GM23338 (cell line): ENCODE measurements around the gene DAW1. TPM values are rescaled to one million over a fixed set of nuclear protein-coding genes. Genes with fewer than 3 reads are reported as not detected.

Experiments
- ATAC-seq: fragments of 200-7000 bp; cut with Tn5 transposase; 3 replicates; pipeline ENCODE4 v1.9.1; 2020
- DNase-seq: peaks from one replicate; pipeline ENCODE4 v3.0.0-alpha.2; 2015; ENCODE audit warnings: low spot score
- H2AFZ ChIP-seq: fragments of 200-600 bp; sonication (generic); 2 replicates; pipeline ENCODE4 v1.8.0; 2016; ENCODE audit warnings: antibody characterized with exemption, mild to moderate bottlenecking, moderate library complexity
- H3F3A ChIP-seq: fragments of 200-600 bp; sonication (generic); replicated peaks from 2 replicates; pipeline ENCODE4 v1.8.0; 2017; ENCODE audit warnings: antibody characterized with exemption, mixed run types, low read depth
- H3K27ac ChIP-seq: fragments of 200-600 bp; sonication (generic); 2 replicates; pipeline ENCODE4 v1.6.1; 2016; ENCODE audit warnings: low read depth
- H3K27me3 ChIP-seq: fragments of 200-600 bp; sonication (generic); 2 replicates; pipeline ENCODE4 v1.8.0; 2016; ENCODE audit warnings: mild to moderate bottlenecking, mixed run types, moderate library complexity; ENCODE audit not compliant: insufficient read depth
- H3K36me3 ChIP-seq: fragments of 200-600 bp; sonication (generic); 2 replicates; pipeline ENCODE4 v1.8.0; 2016; ENCODE audit warnings: mild to moderate bottlenecking; ENCODE audit not compliant: insufficient read depth
- H3K4me1 ChIP-seq: fragments of 200-600 bp; sonication (generic); 2 replicates; pipeline ENCODE4 v1.8.0; 2016; ENCODE audit warnings: mild to moderate bottlenecking, moderate library complexity; ENCODE audit not compliant: insufficient read depth
- H3K4me2 ChIP-seq: fragments of 200-600 bp; sonication (generic); 2 replicates; pipeline ENCODE4 v1.7.1; 2017; ENCODE audit warnings: mixed run types
- H3K4me3 ChIP-seq: fragments of 200-600 bp; sonication (generic); 2 replicates; pipeline ENCODE4 v1.6.1; 2016; ENCODE audit warnings: mixed run types
- H3K79me2 ChIP-seq: fragments of 200-600 bp; sonication (generic); replicated peaks from 2 replicates; pipeline ENCODE4 v1.8.0; 2017; ENCODE audit warnings: mild to moderate bottlenecking; ENCODE audit not compliant: insufficient read depth
- H3K9me2 ChIP-seq: fragments of 200-600 bp; sonication (generic); 2 replicates; pipeline ENCODE4 v1.8.0; 2017; ENCODE audit not compliant: insufficient read depth
- H4K20me1 ChIP-seq: fragments of 200-600 bp; sonication (generic); replicated peaks from 2 replicates; pipeline ENCODE4 v1.8.0; 2017; ENCODE audit warnings: mild to moderate bottlenecking; ENCODE audit not compliant: insufficient read depth
- H3K27ac Mint-ChIP-seq: 2 replicates; pipeline ENCODE4 v1.8.0; 2020; ENCODE audit warnings: inconsistent platforms, mild to moderate bottlenecking, moderate library complexity, mixed read lengths
- H3K27me3 Mint-ChIP-seq: 3 replicates; pipeline ENCODE4 v1.8.0; 2022; ENCODE audit warnings: low read depth, mild to moderate bottlenecking, moderate library complexity, mixed read lengths, inconsistent platforms; ENCODE audit not compliant: insufficient read depth, poor library complexity
- H3K36me3 Mint-ChIP-seq: 3 replicates; pipeline ENCODE4 v1.8.0; 2021; ENCODE audit warnings: low read depth, mild to moderate bottlenecking, inconsistent platforms, moderate library complexity, mixed read lengths
- H3K4me1 Mint-ChIP-seq: 3 replicates; pipeline ENCODE4 v1.8.0; 2020; ENCODE audit warnings: mild to moderate bottlenecking, inconsistent platforms, mixed read lengths
- H3K4me3 Mint-ChIP-seq: 3 replicates; pipeline ENCODE4 v1.8.0; 2021; ENCODE audit warnings: moderate library complexity, mild to moderate bottlenecking, inconsistent platforms, mixed read lengths
- H3K9me3 Mint-ChIP-seq: 3 replicates; pipeline ENCODE4 v1.8.0; 2020; ENCODE audit warnings: moderate library complexity, mild to moderate bottlenecking, inconsistent platforms, mixed read lengths
- ZNF331 ChIP-seq: fragments of 250-450 bp; sonication (Bioruptor Pico); IDR thresholded peaks from 2 replicates; pipeline ENCODE4 v1.5.0; 2020; ENCODE audit warnings: low read depth, mild to moderate bottlenecking, moderate library complexity
- polyA plus RNA-seq: library from polyadenylated mRNA; unstranded; fragments of >200 nt; fragmentation: Nextera tagmentation; extraction: Ambion mirVana; gene quantifications from 2 replicates; pipeline ENCODE4 v1.2.1, GENCODE V29; 2016
- total RNA-seq: library from RNA; depleted of rRNA; stranded (reverse); fragments of >200 nt; shearing (Covaris generic); gene quantifications from 2 replicates; pipeline ENCODE4 v1.2.3, GENCODE V29; 2014
- TF ChIP-seq, protein P1 (sequence below), 2 experiments: fragments of 200-600 bp in 1 of 2; sonication (generic) in 1 of 2; conservative IDR thresholded peaks; 2 replicates each; pipeline versions ENCODE4 v1.5.1 to v1.6.1; 2016 to 2017; ENCODE audit warnings: antibody characterized with exemption in 2 of 2, low read depth in 2 of 2, mild to moderate bottlenecking in 2 of 2, moderate library complexity in 1 of 2
- TF ChIP-seq, protein P2 (sequence below): fragments of 250-450 bp; sonication (Bioruptor Pico); IDR thresholded peaks from 2 replicates; pipeline ENCODE4 v1.5.0; 2020; ENCODE audit warnings: mild to moderate bottlenecking, moderate library complexity
- TF ChIP-seq, protein P3 (sequence below): IDR thresholded peaks from one replicate; pipeline ENCODE4 v1.6.1; 2018; ENCODE audit warnings: antibody characterized with exemption; ENCODE audit not compliant: unreplicated experiment
- TF ChIP-seq, protein P4 (sequence below): IDR thresholded peaks from 2 replicates; pipeline ENCODE4 v1.6.1; 2016; ENCODE audit warnings: antibody characterized with exemption

DAW1 gene
- total and polyA plus RNA-seq, 2 experiments from 2014 or later: 0.71 to 2.0 TPM

DNA sequence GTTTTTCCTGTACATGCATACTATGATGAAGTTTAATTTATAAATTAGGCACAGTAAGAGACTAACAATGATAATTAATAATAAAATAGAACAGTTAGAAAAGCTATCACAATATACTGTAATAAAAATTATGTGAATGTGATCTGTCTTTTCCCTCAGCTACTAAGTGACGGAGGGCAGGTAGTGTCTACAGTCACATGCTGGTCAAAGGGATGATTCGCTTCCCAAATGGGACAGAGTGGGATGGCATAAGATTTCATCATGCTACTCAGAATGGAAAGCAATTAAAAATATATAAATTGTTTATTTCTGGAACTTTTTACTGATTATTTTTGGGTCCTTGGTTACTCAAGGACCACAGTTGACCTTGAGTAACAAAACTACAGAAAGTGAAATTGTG lies 71.5 kb downstream of the DAW1 start:
- no peaks in the 10 kb centered on the region for H3F3A ChIP-seq
- H3K9me2 ChIP-seq: no peaks in the 10 kb centered on the region
- no peak overlapping the region for H3K4me3 Mint-ChIP-seq
- H3K36me3 ChIP-seq: no peaks in the 10 kb centered on the region
- H3K4me2 ChIP-seq: no peak overlapping the region
- H3K27ac Mint-ChIP-seq: no peak overlapping the region
- no peak for ATAC-seq
- no peaks in the 10 kb centered on the region for H3K79me2 ChIP-seq
- peaks cover 4% of the 10 kb centered on the region; the same call in 2 of the 3 replicates for H3K36me3 Mint-ChIP-seq
- H3K4me1 Mint-ChIP-seq: peaks cover 2% of the 10 kb centered on the region; the same call in 2 of the 3 replicates
- DNase-seq: no peak
- no peaks in the 10 kb centered on the region for H3K27me3 ChIP-seq
- no peaks in the 10 kb centered on the region for H4K20me1 ChIP-seq
- no peak overlapping the region for H2AFZ ChIP-seq
- H3K4me3 ChIP-seq: no peak overlapping the region
- 0 out of 2 replicates have a peak, but pooled peaks cover 8% of the 10 kb centered on the region for H3K4me1 ChIP-seq
- H3K27ac ChIP-seq: no peak overlapping the region
- no peaks in the 10 kb centered on the region for H3K27me3 Mint-ChIP-seq
- TF ChIP-seq, protein P1, sequence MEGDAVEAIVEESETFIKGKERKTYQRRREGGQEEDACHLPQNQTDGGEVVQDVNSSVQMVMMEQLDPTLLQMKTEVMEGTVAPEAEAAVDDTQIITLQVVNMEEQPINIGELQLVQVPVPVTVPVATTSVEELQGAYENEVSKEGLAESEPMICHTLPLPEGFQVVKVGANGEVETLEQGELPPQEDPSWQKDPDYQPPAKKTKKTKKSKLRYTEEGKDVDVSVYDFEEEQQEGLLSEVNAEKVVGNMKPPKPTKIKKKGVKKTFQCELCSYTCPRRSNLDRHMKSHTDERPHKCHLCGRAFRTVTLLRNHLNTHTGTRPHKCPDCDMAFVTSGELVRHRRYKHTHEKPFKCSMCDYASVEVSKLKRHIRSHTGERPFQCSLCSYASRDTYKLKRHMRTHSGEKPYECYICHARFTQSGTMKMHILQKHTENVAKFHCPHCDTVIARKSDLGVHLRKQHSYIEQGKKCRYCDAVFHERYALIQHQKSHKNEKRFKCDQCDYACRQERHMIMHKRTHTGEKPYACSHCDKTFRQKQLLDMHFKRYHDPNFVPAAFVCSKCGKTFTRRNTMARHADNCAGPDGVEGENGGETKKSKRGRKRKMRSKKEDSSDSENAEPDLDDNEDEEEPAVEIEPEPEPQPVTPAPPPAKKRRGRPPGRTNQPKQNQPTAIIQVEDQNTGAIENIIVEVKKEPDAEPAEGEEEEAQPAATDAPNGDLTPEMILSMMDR (conservative IDR thresholded peaks at IDR 0.05; ENCODE audit: low read depth in 2 of 2): no peak
- TF ChIP-seq, protein P2, sequence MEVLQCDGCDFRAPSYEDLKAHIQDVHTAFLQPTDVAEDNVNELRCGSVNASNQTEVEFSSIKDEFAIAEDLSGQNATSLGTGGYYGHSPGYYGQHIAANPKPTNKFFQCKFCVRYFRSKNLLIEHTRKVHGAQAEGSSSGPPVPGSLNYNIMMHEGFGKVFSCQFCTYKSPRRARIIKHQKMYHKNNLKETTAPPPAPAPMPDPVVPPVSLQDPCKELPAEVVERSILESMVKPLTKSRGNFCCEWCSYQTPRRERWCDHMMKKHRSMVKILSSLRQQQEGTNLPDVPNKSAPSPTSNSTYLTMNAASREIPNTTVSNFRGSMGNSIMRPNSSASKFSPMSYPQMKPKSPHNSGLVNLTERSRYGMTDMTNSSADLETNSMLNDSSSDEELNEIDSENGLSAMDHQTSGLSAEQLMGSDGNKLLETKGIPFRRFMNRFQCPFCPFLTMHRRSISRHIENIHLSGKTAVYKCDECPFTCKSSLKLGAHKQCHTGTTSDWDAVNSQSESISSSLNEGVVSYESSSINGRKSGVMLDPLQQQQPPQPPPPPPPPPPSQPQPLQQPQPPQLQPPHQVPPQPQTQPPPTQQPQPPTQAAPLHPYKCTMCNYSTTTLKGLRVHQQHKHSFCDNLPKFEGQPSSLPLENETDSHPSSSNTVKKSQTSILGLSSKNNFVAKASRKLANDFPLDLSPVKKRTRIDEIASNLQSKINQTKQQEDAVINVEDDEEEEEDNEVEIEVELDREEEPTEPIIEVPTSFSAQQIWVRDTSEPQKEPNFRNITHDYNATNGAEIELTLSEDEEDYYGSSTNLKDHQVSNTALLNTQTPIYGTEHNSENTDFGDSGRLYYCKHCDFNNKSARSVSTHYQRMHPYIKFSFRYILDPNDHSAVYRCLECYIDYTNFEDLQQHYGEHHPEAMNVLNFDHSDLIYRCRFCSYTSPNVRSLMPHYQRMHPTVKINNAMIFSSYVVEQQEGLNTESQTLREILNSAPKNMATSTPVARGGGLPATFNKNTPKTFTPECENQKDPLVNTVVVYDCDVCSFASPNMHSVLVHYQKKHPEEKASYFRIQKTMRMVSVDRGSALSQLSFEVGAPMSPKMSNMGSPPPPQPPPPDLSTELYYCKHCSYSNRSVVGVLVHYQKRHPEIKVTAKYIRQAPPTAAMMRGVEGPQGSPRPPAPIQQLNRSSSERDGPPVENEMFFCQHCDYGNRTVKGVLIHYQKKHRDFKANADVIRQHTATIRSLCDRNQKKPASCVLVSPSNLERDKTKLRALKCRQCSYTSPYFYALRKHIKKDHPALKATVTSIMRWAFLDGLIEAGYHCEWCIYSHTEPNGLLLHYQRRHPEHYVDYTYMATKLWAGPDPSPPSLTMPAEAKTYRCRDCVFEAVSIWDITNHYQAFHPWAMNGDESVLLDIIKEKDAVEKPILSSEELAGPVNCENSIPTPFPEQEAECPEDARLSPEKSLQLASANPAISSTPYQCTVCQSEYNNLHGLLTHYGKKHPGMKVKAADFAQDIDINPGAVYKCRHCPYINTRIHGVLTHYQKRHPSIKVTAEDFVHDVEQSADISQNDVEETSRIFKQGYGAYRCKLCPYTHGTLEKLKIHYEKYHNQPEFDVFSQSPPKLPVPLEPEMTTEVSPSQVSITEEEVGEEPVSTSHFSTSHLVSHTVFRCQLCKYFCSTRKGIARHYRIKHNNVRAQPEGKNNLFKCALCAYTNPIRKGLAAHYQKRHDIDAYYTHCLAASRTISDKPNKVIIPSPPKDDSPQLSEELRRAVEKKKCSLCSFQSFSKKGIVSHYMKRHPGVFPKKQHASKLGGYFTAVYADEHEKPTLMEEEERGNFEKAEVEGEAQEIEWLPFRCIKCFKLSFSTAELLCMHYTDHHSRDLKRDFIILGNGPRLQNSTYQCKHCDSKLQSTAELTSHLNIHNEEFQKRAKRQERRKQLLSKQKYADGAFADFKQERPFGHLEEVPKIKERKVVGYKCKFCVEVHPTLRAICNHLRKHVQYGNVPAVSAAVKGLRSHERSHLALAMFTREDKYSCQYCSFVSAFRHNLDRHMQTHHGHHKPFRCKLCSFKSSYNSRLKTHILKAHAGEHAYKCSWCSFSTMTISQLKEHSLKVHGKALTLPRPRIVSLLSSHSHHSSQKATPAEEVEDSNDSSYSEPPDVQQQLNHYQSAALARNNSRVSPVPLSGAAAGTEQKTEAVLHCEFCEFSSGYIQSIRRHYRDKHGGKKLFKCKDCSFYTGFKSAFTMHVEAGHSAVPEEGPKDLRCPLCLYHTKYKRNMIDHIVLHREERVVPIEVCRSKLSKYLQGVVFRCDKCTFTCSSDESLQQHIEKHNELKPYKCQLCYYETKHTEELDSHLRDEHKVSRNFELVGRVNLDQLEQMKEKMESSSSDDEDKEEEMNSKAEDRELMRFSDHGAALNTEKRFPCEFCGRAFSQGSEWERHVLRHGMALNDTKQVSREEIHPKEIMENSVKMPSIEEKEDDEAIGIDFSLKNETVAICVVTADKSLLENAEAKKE (CRISPR knock-in tag): no peak
- TF ChIP-seq, protein P3, sequence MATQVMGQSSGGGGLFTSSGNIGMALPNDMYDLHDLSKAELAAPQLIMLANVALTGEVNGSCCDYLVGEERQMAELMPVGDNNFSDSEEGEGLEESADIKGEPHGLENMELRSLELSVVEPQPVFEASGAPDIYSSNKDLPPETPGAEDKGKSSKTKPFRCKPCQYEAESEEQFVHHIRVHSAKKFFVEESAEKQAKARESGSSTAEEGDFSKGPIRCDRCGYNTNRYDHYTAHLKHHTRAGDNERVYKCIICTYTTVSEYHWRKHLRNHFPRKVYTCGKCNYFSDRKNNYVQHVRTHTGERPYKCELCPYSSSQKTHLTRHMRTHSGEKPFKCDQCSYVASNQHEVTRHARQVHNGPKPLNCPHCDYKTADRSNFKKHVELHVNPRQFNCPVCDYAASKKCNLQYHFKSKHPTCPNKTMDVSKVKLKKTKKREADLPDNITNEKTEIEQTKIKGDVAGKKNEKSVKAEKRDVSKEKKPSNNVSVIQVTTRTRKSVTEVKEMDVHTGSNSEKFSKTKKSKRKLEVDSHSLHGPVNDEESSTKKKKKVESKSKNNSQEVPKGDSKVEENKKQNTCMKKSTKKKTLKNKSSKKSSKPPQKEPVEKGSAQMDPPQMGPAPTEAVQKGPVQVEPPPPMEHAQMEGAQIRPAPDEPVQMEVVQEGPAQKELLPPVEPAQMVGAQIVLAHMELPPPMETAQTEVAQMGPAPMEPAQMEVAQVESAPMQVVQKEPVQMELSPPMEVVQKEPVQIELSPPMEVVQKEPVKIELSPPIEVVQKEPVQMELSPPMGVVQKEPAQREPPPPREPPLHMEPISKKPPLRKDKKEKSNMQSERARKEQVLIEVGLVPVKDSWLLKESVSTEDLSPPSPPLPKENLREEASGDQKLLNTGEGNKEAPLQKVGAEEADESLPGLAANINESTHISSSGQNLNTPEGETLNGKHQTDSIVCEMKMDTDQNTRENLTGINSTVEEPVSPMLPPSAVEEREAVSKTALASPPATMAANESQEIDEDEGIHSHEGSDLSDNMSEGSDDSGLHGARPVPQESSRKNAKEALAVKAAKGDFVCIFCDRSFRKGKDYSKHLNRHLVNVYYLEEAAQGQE: no peak
- TF ChIP-seq ZNF331 (CRISPR knock-in tag): no peak
- TF ChIP-seq, protein P4, sequence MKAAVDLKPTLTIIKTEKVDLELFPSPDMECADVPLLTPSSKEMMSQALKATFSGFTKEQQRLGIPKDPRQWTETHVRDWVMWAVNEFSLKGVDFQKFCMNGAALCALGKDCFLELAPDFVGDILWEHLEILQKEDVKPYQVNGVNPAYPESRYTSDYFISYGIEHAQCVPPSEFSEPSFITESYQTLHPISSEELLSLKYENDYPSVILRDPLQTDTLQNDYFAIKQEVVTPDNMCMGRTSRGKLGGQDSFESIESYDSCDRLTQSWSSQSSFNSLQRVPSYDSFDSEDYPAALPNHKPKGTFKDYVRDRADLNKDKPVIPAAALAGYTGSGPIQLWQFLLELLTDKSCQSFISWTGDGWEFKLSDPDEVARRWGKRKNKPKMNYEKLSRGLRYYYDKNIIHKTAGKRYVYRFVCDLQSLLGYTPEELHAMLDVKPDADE: no peak
- peaks cover 6% of the 10 kb centered on the region; the same call in 2 of the 3 replicates for H3K9me3 Mint-ChIP-seq
